AG08396 (cell line): ENCODE data around the gene OR10C1.

Experiments
- DNase-seq: peaks from one replicate; pipeline ENCODE4 v3.0.0; 2012; ENCODE audit warnings: low spot score, mixed read lengths

OR10C1 gene

DNA sequence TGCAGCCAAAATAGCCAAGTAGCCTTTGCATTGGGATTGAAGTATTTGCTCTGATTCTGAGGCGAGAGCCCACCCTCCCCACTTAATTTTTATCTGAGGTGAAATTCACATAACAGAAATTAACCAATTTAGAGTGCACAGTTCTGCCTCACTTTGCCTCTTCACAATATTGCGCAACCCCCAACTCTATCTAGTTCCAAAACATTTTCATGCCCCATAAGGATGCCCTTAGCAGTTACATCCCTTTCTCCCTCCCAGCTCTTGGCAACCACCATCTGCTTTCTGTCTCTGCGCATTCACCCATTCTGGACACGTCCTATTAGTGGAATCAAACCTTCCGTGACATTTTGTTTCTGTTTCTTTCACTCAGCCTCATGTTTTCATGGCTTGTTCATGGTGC is 39.6 kb downstream of the OR10C1 start:
- no peak for DNase-seq

DNA sequence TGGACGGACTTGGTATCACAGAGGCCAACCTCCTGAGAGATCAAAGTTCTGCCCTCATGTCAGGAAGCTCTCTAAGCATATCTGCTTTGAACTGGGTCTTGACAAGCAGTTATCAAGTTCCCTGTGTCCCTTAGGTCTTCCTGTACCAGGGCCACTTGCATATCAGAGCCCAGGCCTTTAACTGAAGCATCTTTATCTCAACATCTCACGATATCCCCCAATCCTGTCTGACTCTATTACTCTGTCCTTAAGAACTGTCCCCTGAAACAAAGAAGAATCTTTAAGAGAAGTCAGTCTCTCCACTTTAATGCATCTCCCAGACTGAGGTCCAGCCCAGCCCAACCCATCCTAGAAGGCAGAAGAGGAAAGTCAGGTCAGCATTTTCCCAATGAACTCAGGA is 40.5 kb downstream of the OR10C1 start:
- DNase-seq = no peak

DNA sequence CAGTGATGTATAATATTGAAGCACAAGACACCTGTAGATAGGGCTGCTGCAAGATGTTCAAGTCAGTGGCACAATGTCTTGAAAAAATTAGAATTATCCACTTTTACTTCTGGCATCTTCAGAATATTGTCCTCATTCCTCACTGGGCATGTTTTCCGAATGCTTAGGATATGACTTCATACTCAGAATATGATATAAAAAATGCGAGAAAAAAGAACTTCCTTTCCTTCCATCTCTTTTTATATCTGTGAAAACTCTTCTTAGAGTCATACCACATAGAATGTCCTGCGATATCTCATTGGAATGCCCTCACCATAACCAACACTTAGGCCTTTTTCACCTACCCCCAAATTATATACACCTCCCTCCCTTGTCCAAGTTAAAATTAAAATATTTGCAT is 44.1 kb downstream of the OR10C1 start:
- DNase-seq = no peak

DNA sequence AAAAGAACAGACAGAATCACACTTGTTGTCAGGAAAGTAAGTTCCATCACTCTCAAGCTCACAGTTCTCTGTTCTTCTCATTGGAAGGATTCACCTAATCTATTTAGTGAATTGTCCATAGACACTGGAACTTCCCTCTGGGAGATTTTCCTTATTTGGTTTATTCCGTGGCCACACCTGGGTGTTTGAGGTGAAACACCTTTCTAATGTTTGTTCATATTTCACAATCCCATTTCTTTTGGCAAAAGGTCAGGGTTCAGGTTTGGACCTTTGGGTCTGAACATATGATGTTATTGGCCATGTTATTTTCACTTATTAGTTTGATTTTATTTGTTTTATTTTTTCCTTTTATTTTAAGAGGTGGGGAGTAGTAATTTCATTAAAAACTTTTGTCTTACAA is 44.6 kb downstream of the OR10C1 start:
- no peak for DNase-seq

DNA sequence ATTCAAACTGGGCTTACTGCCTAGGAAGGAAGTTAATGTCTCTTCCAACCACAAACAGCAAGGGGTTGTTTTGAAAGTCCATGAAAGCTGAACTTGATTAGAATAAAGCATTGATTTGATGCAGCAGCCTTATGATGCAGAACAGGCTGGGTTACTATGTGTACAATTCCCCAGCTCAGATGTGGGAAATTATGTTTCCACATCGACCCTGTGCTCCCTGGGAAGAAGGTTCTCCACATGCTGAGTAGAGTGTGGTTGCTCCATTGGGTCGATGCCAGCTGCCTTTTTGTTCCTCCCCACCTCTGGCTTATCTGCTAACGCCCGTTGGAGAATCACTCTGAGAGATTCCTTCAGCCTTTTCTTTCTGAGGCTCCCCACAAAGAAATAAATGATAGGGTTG is 47.5 kb downstream of the OR10C1 start:
- no peak for DNase-seq

DNA sequence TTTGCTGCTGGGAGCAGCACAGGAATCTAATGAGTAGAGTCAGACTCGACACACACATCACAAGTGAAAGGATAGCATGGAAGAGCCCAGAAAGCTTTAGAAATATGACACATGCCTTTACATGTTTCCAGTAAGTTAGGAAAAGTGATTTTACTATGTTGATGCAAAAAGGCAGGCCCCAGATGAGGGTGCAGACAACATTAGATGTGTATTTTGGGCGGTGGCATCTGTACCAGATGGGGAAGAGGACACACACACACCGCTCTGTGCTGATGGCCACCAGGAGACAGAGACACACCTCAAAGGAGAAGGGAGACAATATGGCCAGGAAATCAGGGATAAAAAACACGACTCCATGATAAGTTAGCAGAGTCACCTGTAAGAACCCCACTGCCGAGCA is 48.0 kb downstream of the OR10C1 start:
- DNase-seq = no peak

DNA sequence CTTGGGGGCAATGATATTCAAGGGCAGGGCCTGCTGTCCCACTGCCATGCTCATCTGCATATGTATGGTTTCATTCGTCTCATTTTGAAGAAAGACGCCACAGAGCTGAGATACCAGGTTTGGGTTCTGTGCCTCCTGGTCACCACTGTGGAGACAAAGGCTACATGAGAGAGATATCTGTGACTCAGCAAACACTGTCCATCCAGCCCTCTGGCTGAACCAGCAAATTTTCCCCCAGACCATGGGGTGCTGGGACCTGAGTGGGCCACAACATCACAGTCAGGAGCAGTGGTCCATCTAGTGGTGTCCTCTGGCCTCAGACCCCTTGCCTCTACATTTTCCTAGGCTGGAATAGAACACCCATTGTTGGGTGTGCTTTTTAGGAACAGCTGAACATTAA is 48.6 kb downstream of the OR10C1 start, which contains the start of gene MAS1L:
TSS of gene MAS1L (minus strand) at position 297 of the 400 bp plus-strand sequence. CDS start at position 243, 54 bp downstream.
- DNase-seq = no peak

DNA sequence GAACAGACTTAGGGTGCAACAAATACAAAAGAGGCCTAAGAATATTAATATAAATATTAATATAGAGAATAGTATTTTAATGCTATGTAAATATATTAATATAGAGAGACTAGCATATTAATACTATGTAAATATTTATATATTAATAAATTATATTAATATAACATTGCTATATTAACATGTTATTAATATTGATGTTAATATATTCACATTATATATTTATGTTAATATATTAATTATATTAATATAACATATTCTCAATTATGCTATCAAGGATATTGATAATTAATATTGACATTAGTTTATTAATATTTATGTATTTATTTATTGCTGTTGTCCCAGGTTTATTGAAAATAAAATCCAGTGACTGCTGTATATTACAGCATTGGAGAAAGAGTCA is 49.8 kb downstream of the OR10C1 start:
- DNase-seq = no peak

DNA sequence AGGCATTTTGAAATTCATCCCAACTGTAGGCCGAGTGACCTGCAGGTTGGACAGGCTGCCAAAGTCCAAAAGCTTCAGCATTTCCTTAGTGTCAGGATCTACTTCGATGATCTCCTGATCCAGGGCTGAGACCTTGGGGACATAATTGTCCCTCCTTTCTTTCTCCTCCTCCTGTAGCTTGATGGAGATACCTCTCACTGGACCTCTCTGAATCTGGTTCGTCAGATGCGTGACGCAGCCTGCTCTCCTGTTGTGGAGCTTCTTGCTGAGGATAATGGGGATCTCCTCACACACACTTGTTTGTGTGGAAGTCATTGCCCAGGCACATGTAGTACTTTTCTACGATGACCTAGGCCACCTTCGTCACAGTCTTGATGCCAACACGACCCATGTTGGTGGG is 50.2 kb downstream of the OR10C1 start:
- no peak for DNase-seq

DNA sequence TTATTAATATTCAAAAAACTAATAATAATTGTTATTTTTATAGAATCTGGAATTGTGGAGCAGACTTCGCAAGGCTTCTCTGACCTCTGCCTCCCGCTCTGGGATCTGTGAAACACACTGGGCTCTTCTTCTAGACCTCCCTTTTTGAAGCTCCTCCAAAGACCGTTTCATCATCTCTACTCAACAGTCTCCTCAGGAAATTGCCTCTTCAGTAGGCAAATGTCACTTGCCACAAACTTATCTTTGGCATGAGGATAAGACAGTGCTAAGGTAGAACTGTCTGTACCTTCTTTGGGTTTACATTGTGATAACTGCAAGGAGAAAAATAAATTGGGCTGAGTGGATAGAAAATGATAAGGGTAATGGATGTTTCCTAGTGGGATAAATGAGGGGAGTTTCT is 50.9 kb downstream of the OR10C1 start:
- DNase-seq = no peak

DNA sequence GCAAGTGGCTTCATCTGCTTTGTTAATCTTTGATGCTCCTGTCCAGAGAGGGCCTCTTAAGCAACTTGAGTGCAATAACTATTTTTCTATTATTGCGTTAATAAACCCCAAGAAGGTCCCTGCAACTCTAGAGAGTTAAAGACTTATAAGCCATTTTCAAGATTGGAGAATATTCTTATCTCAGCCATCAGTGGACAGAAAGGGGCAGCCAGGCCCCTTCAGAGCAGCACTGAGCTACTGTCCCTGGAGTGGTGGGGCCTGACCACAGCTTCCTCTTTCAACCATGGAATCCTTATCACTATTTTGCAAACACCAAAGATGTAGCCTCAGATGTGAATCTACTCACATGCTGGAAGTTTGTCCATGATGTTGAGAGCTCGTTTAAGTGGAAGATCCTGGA is 51.4 kb downstream of the OR10C1 start:
- no peak for DNase-seq
